HG03439 (cell line): ENCODE measurements around the gene NHLRC3.
A peak's percentile ranks its signal among the peaks of the same experiment; 100 is the strongest.
"Not testable (repeated sequence)": the region's sequence is repeated elsewhere in the genome, so short reads cannot be mapped to it uniquely, and the experiment has no call there.

Experiments used
- ATAC-seq: cut with Tn5 transposase; IDR thresholded peaks from one replicate; pipeline ENCODE4 v1.9.1; 2021; ENCODE audit warnings: mild to moderate bottlenecking, moderate library complexity; ENCODE audit not compliant: unreplicated experiment

Gene NHLRC3

DNA sequence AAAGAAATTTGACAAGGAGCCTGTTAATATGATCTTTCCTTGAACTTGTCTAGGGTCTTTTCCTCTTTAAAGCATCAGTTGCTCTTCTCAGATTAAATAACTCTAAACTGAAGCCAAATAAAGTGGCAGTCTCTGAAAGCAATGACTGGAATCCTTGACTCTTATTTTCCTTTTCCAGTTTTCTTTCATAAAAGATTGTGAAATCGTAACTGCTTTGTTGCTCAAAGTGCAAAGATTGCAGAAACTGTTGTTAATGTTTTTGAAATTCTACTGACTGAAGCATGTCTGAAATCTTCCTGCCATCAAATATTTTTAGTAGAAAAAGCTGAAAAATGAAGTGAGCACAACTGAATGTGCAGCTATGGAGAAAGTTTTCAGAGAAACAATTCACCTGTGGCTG, 1.9 kb downstream of the NHLRC3 start:
- no peak for ATAC-seq

DNA sequence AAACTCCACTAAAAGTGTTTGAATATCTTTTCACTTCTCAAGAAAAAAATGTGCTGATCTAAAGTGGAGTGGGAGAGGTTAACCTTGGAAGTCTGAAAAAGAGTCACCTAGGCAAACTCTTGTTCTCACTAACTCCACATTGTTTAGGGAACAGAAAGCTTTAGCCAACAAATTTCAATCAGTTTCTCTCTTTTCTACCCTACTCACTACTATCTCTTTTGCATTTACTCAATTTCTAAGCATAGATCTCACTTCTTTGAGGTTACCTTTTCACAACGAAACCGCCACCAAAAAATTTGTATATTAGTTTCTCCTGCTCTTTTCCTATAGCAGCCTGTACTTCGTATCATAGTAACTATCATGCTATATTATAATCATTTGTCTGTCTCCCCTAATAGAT, 6.3 kb downstream of the NHLRC3 start:
- no peak for ATAC-seq

DNA sequence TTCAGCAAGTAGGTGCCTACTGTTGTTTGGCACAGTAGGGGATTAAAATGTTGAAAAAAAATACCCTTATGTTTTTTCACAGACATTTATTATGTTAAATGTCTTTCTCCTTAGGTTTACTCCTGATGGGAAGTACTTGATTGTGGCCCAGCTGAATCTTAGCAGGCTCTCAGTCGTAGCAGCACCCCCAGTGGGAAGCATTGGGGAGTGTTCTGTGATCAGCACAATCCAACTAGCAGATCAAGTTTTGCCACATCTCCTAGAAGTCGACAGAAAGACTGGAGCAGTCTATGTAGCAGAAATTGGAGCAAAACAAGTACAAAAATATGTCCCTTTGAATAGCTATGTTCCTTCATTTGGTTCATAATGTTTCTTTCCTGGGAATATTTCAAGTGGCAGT, 9.3 kb downstream of the NHLRC3 start:
- ATAC-seq: no peak

DNA sequence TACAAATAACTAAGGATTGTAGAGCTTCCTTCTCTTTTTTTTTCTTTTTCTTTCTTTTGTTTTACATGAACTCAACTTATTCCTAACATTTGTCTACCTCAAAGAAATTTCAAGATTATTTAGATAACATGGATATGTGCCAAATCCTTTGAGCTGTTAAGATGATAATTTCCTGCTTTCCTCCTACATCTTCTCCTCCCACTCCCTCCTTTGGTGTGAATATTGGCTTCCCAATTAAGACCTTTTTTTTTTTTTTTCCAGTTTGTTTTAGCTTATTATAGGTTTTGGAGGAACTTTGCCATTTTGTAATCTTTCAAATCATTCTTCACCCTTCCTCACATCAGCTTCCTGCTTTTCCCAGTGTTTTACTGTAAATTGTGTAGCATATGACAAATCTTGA, 10.6 kb downstream of the NHLRC3 start:
- ATAC-seq: no peak

- ATAC-seq: no peak
These were observed 11.0 kb downstream of the NHLRC3 start for GRCh38 chr13:39049274-39049673.

GRCh38 chr13:39051157-39051556, 12.9 kb downstream of the NHLRC3 start:
- ATAC-seq: no peak

DNA sequence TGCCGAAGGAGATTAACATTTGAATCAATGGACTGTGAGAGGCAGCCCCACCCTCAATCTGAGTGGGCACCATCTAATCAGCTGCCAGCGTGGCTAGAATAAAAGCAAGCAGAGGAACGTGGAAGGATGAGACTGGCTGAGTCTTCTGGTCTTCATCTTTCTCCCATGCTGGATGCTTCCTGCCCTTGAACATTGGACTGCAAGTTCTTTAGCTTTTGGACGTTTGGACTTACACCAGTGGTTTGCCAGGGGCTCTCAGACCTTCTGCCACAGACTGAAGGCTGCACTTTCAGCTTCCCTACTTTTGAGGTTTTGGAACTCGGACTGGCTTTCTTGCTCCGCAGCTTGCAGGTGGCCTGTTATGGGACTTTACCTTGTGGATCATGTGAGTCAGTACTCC, 14.7 kb downstream of the NHLRC3 start:
- no peak for ATAC-seq

GRCh38 chr13:39054112-39054511, 15.9 kb downstream of the NHLRC3 start:
- no peak for ATAC-seq

DNA sequence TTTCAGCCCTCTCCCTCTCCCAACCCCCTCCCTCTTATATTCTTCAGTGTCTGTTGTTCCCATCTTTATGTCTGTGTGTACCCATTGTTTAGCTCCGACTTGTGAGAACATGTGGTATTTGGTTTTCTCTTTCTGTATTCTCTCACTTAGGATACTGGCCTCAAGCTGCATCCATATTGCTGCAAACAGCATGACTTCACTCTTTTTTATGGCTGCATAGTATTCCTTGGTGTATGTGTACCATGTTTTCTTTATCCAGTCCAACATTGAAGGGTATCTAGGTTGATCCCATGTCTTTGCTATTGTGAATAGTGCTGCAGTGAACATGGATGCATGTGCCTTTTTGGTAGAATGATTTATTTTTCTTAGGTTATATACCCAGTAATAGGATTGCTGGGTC, 17.8 kb downstream of the NHLRC3 start:
- ATAC-seq: no peak

GRCh38 chr13:39058040-39058439, 19.8 kb downstream of the NHLRC3 start:
- ATAC-seq: no peak

DNA sequence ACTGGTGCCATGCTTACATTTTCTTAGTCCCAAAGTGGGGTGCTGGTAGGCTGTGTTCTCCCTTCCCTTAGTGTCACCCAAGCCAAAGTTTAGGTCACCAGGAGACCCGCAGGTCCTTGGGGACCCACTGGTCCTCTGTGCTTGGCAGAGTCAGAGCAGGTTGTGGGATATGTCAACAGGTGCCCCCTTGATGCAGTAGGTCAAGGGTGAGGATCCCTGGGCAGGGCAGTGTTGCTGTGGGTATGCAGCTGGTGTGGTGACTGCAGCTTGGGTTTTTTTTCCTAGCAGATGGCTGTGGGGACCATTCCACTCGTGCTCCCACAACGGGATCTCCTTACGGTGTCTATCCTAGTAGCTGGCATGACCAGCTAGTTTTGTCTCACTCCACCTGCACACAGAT, 23.7 kb downstream of the NHLRC3 start:
- ATAC-seq: no peak

- no peak for ATAC-seq
These were observed 34.6 kb downstream of the NHLRC3 start for GRCh38 chr13:39072842-39073241.

- no peak for ATAC-seq
These were observed 35.7 kb downstream of the NHLRC3 start for GRCh38 chr13:39073983-39074382.

DNA sequence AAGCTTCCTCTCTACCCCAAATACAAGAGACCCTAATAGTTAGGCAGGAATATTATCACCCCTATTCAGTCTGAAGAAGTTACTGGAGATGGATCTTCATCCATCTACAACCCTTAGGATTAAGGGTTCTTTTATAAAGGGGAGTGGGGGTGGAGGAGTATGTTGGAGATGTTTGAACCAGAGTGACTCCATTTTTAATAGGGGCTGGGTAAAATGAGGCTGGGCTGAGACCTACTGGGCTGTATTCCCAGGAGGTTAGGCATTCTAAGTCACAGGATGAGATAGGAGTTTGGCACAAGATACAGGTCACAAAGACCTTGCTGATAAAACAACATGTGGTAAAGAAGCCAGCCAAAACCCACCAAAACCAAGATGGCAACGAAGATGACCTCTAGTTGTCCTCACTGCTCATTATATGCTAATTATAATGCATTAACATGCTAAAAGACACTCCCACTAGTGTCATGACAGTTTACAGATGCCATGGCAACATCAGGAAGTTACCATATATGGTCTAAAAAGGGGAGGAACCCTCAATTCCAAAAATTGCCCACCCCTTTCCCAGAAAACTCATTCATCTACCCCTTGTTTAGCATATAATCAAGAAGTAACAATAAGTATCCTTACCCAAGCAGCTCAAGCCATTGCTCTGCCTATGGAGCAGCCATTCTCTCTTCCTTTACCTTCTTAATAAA, 48.1 kb downstream of the NHLRC3 start:
- not testable (repeated sequence) for ATAC-seq

- ATAC-seq: no peak
These were observed 53.3 kb downstream of the NHLRC3 start for GRCh38 chr13:39091586-39091985.

DNA sequence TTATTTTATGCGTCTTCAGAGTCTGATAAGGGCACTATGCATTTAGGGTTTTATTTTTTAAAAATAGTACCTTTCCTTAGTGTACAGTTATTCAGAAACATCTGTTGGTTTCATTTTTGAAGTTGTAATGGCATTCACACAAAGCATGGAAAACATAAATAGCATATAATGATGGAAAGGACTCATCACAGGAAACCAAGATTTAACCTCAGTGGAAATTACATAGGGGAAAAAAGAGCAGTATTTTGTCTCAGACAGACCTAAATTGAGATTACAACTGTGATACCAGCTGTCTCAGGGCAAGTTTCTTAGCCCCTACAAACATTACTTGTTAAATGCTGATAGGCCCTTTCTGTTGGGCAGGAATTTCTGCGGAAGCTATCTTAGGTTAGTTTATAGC, 57.2 kb downstream of the NHLRC3 start:
- ATAC-seq: peak; percentile 57

DNA sequence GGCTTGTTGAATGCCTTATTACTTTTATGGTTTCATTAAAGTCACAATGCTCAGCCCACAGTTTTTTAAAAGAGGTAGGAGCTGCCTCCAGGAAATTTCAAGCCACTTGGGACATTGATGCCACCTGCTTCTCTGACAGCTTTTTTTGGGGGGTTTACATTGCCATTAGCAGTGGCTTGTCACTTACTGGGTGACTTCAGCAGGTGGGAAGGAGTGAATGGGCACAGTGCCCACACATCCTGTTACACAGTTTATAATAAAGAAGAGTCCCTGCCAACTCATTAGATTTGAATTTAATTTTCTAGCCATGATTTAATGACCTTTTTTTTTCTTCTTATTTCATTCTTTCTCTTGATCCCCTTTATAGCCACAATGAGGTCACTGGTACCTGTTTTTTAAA, 61.0 kb downstream of the NHLRC3 start:
- no peak for ATAC-seq
